NCI-H2196 treated with DMSO at 0.1 percent for 48 hours (cell line): ENCODE data around the gene SAMD4A.

Source experiments
- DNase-seq: peaks from one replicate; lab custom pipeline; 2025; ENCODE audit not compliant: unreplicated experiment; lab: John Stamatoyannopoulos, UW

Gene SAMD4A

GRCh38 chr14:54754116-54754622 lies 187.2 kb downstream of the SAMD4A start:
- DNase-seq, result no peak

DNA sequence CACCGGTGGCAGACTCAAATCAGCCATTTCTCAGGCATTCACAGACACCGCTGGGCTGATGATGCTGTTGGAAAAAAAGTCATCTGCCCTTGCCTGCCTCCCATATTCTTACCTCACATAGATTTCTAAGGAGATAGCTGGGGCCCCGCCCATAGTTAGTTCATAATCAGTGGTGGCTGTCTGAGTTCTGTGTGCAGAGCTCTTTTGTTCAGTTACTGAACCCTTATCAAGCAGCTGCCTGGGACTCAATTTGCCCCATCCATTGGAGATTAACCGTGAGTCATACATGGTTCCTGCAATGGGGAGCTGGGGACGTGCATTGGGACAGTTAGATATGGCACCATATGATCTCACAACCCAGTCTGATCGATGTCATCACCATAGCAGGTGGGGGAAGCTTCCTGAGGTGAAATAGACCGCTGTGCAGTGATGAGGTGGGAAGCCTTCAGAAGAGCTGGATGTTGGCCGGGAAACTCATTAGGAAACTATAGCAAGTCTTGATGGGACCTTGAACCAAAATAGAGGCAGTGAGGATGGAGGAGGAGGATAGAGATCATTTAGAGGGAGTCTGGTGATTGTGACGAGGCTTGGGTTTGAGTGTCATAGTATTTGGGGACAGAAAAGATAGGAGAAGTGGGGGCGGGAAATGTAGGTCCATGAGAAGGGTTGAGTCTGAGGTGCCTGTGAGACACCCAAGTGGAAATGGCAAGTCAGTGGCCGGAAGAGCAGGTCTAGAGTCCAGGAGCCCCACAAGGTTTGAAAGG lies 187.9 kb downstream of the SAMD4A start:
- no peak for DNase-seq

DNA sequence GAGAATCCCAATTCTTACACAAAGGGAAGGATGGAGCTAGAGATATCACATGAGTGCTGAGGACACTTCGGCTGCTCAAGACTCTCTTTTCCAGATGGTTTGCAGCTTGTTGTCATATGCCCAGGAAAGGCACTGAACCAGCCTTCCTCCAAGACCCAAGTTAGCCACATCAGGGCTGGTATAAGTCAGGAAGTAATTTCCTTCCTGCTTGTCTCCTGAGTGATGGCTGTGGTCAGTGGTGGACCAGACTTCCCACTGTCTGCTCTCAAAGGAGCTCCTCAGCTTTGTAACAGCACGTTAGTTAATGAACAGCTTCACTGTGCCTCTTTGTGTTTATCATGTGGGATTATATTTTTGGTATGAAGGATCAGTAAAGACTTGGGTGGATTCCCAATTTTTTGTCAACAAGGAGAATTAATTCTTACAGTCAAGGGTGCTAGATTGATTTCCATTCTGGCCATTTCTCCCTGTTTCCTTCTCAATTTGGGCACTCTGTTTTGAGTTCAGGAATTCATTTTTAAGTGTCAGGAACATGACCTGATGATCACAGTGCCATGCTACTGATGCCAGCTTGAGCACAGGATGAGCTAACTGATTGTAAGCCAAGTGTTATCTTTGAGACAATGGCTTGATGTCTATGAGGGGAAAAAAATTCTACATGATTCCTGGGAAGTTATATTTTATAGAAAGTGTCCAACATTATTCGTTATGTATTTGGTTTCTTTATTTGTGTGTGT lies 189.9 kb downstream of the SAMD4A start:
- DNase-seq, result no peak

GRCh38 chr14:54758041-54758440 lies 191.1 kb downstream of the SAMD4A start:
- no peak for DNase-seq

- DNase-seq, result no peak
Measured at GRCh38 chr14:54759982-54760585, 193.2 kb downstream of the SAMD4A start.

GRCh38 chr14:54760866-54761575 lies 194.1 kb downstream of the SAMD4A start:
- no peak for DNase-seq

GRCh38 chr14:54761835-54762234 lies 194.9 kb downstream of the SAMD4A start:
- DNase-seq, result no peak

- DNase-seq, result no peak
Measured at GRCh38 chr14:54762296-54762695, 195.4 kb downstream of the SAMD4A start.

- DNase-seq, result no peak
Measured at GRCh38 chr14:54763761-54764160, 196.8 kb downstream of the SAMD4A start.

GRCh38 chr14:54766276-54767138 lies 199.6 kb downstream of the SAMD4A start:
- DNase-seq, result no peak

- no peak for DNase-seq
Measured at GRCh38 chr14:54767139-54767431, 200.2 kb downstream of the SAMD4A start.

DNA sequence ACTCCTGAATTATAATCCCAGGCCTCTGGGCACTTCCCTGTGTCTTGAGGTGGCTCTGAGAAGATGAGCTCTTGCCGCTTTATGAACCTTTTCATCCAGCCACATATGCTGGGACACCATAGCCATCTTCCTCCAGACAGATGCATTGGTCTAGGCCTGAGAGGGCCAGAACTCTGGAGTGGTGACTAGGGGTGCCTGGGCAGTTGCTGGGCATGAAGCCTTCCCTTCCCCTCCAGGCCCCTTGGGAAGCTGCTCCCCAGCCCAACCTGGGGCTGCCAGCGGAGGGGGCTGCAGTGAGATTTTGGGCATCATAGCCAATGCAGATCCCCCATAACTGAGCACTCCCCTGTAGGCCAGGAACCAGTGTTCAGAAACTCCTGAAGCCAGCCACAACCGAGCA lies 200.5 kb downstream of the SAMD4A start:
- no peak for DNase-seq

GRCh38 chr14:54768501-54769129 lies 201.7 kb downstream of the SAMD4A start:
- DNase-seq, result no peak

GRCh38 chr14:54769951-54770863 lies 203.3 kb downstream of the SAMD4A start:
- DNase-seq, result no peak

- DNase-seq, result no peak
Measured at GRCh38 chr14:54771411-54772027, 204.6 kb downstream of the SAMD4A start.

- no peak for DNase-seq
Measured at GRCh38 chr14:54772451-54772881, 205.5 kb downstream of the SAMD4A start.

DNA sequence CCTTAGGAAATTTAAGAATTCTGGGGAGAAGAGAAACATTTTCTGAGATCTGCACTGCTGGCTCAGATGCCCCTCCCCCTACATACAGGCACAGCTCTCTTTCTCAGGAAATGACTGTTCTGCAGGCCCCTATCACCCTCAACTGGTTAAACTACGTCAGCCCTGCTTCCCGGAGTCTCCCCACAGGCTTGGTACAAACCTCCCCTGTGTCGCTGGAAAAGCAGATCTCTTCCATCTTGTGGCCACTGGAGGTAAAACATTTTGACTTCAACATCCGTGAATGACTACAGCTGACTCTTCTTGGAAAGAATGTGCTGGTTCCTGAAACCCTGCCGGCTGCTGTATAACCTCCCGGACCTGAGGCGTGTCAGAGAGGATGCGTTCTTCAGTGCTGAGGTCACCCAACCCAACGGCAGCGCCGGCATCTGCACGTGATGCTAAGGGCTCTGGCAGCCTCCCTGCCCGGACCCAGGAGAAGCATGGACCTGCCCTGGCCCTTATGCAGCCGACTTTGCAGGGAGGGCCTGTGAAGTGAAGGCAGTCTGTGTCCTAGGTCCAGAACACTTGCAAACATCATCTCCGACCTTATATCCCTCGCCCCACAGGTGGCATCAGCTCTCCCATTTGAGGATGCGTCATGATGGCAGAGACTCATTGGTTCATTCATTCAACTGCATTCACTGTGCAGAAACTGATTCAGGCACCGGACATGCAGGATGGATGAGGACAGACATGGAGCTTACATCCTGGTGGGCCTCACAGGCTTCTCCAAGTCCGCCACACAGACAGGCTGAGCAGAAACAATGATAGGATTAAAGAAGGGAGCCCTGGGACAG lies 206.5 kb downstream of the SAMD4A start:
- DNase-seq, result peak; percentile 89

GRCh38 chr14:54774824-54775223 lies 207.9 kb downstream of the SAMD4A start:
- DNase-seq, result no peak
